Right atrium auricular region (tissue), 2 donors: ENCODE data around the gene KCNMA1. TPM values are rescaled to one million over a fixed set of nuclear protein-coding genes. Genes with fewer than 3 reads are reported as not detected.

Experiments used
- DNase-seq: peaks from one replicate; pipeline ENCODE4 v3.0.0-alpha.2; 2019; ENCODE audit warnings: low spot score
- H3K27ac ChIP-seq, 2 donors: fragments of 200-600 bp; sonication (generic); 1 replicate in 1 of 2; 2 replicates in 1 of 2; pipeline ENCODE4 v1.5.1; 2016 to 2019
- H3K27me3 ChIP-seq, 2 donors: fragments of 200-600 bp; sonication (generic); one replicate each; pipeline versions ENCODE4 v1.5.1 to v1.6.0; 2017 to 2019
- H3K36me3 ChIP-seq: fragments of 200-600 bp; sonication (generic); one replicate; pipeline ENCODE4 v1.5.1; 2016
- H3K4me1 ChIP-seq, 2 donors: fragments of 200-600 bp; sonication (generic); one replicate each; pipeline versions ENCODE4 v1.5.1 to v1.6.0; 2017 to 2019
- H3K4me3 ChIP-seq, 2 donors: fragments of 200-600 bp; sonication (generic); 1 replicate in 1 of 2; 2 replicates in 1 of 2; pipeline ENCODE4 v1.5.1; 2017 to 2019; ENCODE audit warnings: mild to moderate bottlenecking in 1 of 2, moderate library complexity in 1 of 2
- H3K9me3 ChIP-seq, 2 donors: fragments of 200-600 bp; sonication (generic); one replicate each; pipeline ENCODE4 v1.5.1; 2019
- CTCF ChIP-seq, 2 donors: fragments of 200-600 bp; sonication (generic); IDR thresholded peaks; one replicate each; pipeline ENCODE4 v1.5.1; 2019; ENCODE audit warnings: antibody characterized with exemption in 2 of 2
- total RNA-seq, 2 donors: library from RNA; depleted of rRNA; stranded (reverse); fragments of >200 nt; gene quantifications; one replicate each; pipeline ENCODE4 v1.1.0, GENCODE V29; 2016

Gene KCNMA1
- total RNA-seq, 2 donors from 2014 or later: 2.3 to 3.5 TPM

DNA sequence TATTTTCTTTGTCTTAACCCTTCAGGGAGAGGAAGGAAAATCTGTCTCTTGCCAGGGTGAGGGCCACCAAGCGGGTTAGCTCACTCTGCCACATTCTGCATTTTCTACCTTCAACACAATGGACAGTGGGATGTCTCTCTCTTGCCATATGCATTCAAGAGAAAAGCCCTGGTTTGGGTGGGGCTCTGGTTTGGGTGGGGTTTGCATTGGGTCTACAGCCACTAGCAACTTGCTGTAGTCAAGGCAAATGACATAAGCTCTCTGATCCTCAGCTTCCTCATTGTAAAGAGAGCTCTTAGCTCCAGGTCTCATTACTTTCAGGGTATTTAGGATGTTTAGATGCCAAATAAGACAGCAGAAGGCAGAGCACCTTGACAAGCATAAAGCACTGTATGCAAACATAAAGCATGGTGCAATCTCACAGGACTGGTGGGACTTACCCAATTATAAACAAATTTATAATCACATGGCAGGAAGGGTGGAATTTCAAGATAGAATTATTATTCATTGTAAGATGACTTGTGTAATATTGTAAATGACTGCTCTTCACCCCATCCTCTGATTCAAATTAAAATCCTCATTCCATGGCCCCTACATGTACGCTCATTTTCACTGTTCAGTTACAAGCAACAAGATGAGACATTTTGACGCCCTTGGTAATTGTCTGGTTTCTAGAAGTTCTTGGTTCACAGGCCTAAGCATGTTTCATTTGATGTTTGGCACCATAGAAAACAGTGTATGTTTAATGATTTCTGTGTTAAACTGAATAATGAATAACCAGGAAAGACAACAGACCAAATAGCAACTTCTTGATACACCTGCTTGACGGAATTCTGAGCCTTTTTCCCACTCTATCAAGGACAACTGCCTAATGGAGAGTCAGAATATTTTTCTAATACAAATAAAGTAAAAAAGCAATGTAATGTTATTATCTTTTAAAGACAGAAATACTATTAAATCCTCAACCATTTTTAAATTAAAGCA is 258.9 kb downstream of the KCNMA1 start:
- DNase-seq: no peak
- H3K27ac ChIP-seq: no peak overlapping the region
- no peak overlapping the region for H3K4me3 ChIP-seq
- no peaks in the 10 kb centered on the region for H3K4me1 ChIP-seq
- no peaks in the 10 kb centered on the region for H3K9me3 ChIP-seq
- no peak for TF ChIP-seq CTCF (IDR thresholded peaks at IDR 0.05)
- no peaks in the 10 kb centered on the region for H3K36me3 ChIP-seq
- H3K27me3 ChIP-seq: no peaks in the 10 kb centered on the region

- H3K36me3 ChIP-seq: no peaks in the 10 kb centered on the region
- H3K27ac ChIP-seq: no peak overlapping the region
- no peak for DNase-seq
- no peaks in the 10 kb centered on the region for H3K27me3 ChIP-seq
- no peak for TF ChIP-seq CTCF (IDR thresholded peaks at IDR 0.05)
- H3K4me1 ChIP-seq: no peaks in the 10 kb centered on the region
- H3K4me3 ChIP-seq: no peak overlapping the region
- no peaks in the 10 kb centered on the region for H3K9me3 ChIP-seq
Observed at GRCh38 chr10:77377678-77378352, 259.8 kb downstream of the KCNMA1 start.

- no peak for DNase-seq
- Histone ChIP-seq H3K27ac (no peak overlapping the region), H3K4me1 (no peaks in the 10 kb centered on the region), H3K4me3 (no peak overlapping the region), H3K27me3 (no peaks in the 10 kb centered on the region), H3K36me3 (no peaks in the 10 kb centered on the region), H3K9me3 (no peaks in the 10 kb centered on the region)
- TF ChIP-seq CTCF (IDR thresholded peaks at IDR 0.05): no peak
Observed at GRCh38 chr10:77377034-77377433, 260.6 kb downstream of the KCNMA1 start.

- peaks cover 0 to 7% of the 10 kb centered on the region in 2 donors for H3K9me3 ChIP-seq
- no peak overlapping the region for H3K27ac ChIP-seq
- H3K36me3 ChIP-seq: no peaks in the 10 kb centered on the region
- H3K4me3 ChIP-seq: no peak overlapping the region
- H3K27me3 ChIP-seq: no peaks in the 10 kb centered on the region
- DNase-seq: no peak
- TF ChIP-seq CTCF (IDR thresholded peaks at IDR 0.05): no peak
- H3K4me1 ChIP-seq: no peaks in the 10 kb centered on the region
Observed at GRCh38 chr10:77374189-77374656, 263.4 kb downstream of the KCNMA1 start.

DNA sequence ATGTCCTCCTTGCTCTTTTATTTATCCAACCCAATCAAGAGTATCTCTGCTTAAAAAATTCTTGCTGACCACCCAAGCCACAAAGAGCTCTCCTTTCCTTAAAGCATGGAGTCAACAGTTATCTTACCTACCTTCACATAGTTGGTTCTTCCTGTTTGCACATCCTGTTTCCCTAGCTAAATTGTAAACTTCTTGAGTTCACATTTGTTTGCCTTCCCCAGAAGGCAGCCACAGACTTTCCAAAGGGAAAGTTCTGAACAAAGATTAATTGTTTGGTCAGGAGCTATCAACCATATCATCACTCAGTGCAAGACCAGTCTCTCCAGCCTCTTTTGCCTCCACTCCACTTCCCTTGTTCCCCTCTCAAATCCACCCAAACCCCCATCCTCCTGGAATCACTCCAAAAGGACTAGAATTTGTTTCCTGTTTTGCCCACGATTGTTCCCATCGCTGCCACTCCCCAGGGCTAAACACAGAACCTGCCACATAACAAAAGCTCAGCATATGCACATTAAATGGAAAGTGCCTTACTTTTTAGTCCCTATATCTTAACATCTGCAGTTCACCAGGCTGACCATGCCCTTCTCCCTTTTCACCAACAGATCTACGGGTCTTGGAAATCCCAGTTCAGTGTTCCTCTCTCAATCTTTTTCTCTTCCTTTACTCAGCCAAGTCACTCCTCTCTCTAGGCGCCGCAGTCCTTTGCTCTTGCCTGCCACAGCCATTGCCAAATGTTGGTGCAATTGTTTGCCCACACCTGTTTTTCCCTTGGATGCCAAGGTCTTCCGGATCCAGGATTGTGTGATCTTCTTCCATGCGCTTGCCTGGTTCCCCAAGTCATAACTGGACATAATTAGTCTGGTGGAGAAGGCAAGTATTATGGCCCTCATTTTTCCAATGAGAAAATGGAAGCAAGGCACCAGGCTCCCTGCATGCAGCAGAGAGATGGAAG is 265.5 kb downstream of the KCNMA1 start:
- peaks cover 0 to 24% of the 10 kb centered on the region in 2 donors for H3K9me3 ChIP-seq
- no peaks in the 10 kb centered on the region for H3K36me3 ChIP-seq
- H3K27me3 ChIP-seq: no peaks in the 10 kb centered on the region
- H3K4me1 ChIP-seq: no peaks in the 10 kb centered on the region
- H3K27ac ChIP-seq: no peak overlapping the region
- H3K4me3 ChIP-seq: no peak overlapping the region
- TF ChIP-seq CTCF (IDR thresholded peaks at IDR 0.05): no peak
- no peak for DNase-seq
